ENCODE results near the gene NEDD8.

Gene NEDD8

GRCh38 chr14:24258119-24258518, 26.0 kb upstream of the NEDD8 start:
- no peak for DNase-seq (ENCODE audit: extremely low spot score)
- TF ChIP-seq CTCF (IDR thresholded peaks at IDR 0.05; ENCODE audit: control extremely low read depth, extremely low read depth, low read depth, missing control alignments): no peak
- POLR2A ChIA-PET: no interaction called here
- CTCF ChIA-PET: interaction anchor here (1.3 to 2.3 kb wide), 5 partner anchors 11 to 24 kb away, joined by 3 to 10 read pairs (median 7); partner anchors contain the start of genes RABGGTA and TINF2

GRCh38 chr14:24256960-24257359, 24.8 kb upstream of the NEDD8 start:
- CTCF ChIA-PET: interaction anchor here (0.7 to 2.3 kb wide), 6 partner anchors 10 to 51 kb away, joined by 3 to 11 read pairs (median 4); partner anchors contain the start of genes CIDEB and TINF2
- TF ChIP-seq CTCF (IDR thresholded peaks at IDR 0.05; ENCODE audit: control extremely low read depth, extremely low read depth, low read depth, missing control alignments): no peak
- no peak for DNase-seq (ENCODE audit: extremely low spot score)
- POLR2A ChIA-PET: interaction anchor here (0.7 kb wide), 1 partner anchor 44 kb away, joined by 3 read pairs; the partner anchor contains the start of gene CHMP4A

- no peak for TF ChIP-seq CTCF (IDR thresholded peaks at IDR 0.05; ENCODE audit: control extremely low read depth, extremely low read depth, low read depth, missing control alignments)
- ChIA-PET CTCF (interaction anchor here (0.7 to 2.7 kb wide), 8 partner anchors 9 to 52 kb away, joined by 3 to 11 read pairs (median 6); partner anchors contain the start of genes CIDEB and TINF2), POLR2A (interaction anchor here (0.7 kb wide), 1 partner anchor 43 kb away, joined by 3 read pairs; the partner anchor contains the start of gene CHMP4A)
- DNase-seq (ENCODE audit: extremely low spot score): no peak
Measured at GRCh38 chr14:24255931-24256711, 24.0 kb upstream of the NEDD8 start.

- ChIA-PET CTCF (interaction anchor here (1.1 to 2.7 kb wide), 4 partner anchors 13 to 53 kb away, joined by 4 to 11 read pairs (median 8); partner anchors contain the start of genes CIDEB and TINF2), POLR2A (no interaction called here)
- no peak for TF ChIP-seq CTCF (IDR thresholded peaks at IDR 0.05; ENCODE audit: control extremely low read depth, extremely low read depth, low read depth, missing control alignments)
- DNase-seq (ENCODE audit: extremely low spot score): no peak
Measured at GRCh38 chr14:24255438-24255837, 23.3 kb upstream of the NEDD8 start.

GRCh38 chr14:24254630-24255392, 22.6 kb upstream of the NEDD8 start:
- POLR2A ChIA-PET: no interaction called here
- TF ChIP-seq CTCF (IDR thresholded peaks at IDR 0.05; ENCODE audit: control extremely low read depth, extremely low read depth, low read depth, missing control alignments): no peak
- DNase-seq (ENCODE audit: extremely low spot score): no peak
- CTCF ChIA-PET: interaction anchor here (1.1 to 2.7 kb wide), 4 partner anchors 12 to 53 kb away, joined by 4 to 11 read pairs (median 8); partner anchors contain the start of genes CIDEB and TINF2

- POLR2A ChIA-PET: no interaction called here
- DNase-seq (ENCODE audit: extremely low spot score): no peak
- TF ChIP-seq CTCF (IDR thresholded peaks at IDR 0.05; ENCODE audit: control extremely low read depth, extremely low read depth, low read depth, missing control alignments): no peak
- CTCF ChIA-PET: interaction anchor here (0.6 to 4.3 kb wide), 6 partner anchors 12 to 54 kb away, joined by 3 to 36 read pairs (median 8); partner anchors contain the start of genes CIDEB, MDP1 and TINF2
Measured at GRCh38 chr14:24253936-24254335, 21.8 kb upstream of the NEDD8 start.
